ENCODE results near the gene PKNOX2.

Gene PKNOX2

DNA sequence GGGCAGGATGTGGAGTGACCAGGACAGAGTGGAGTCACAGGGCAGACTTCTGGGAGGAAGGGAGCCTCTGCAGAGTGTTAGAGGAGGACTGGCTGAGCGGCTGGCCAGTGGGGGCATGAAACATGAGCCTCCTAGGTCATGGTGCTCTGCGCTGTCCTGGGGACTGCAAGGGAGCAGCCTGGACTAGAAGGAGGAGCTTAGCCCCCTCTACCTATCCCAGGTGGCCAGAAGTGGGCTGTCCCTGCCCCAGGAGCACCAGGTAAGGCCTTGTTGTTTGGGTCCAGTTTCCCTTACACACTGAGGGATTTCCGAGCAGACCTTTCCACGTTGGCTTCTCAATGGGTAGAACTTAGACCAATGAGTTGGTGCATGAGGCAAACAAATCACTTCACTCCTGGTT lies 7.4 kb downstream of the PKNOX2 start:
- in situ Hi-C loops (cut with HindIII; ENCODE audit: low sequenced_read_pairs), result no loop called here

DNA sequence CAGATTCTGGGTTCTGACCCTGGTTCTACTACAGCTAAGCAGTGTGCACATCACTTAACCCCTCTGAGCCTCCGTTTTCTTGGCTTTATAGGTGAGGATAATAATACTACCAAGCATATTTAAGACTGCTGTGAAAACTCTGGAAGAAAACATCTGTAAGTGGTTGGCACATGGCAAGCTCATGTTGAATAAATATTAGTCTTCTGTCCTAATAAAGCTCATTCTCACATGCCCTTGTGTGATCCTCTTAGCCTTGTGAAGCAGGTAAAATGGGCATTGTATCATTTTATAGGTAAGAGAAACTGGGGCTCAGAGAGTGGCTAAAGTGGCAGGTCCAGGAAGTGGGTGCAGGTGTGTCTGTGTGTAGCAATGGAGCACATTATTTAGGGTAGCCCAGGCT lies 8.5 kb downstream of the PKNOX2 start:
- in situ Hi-C loops (cut with HindIII; ENCODE audit: low sequenced_read_pairs), result no loop called here

DNA sequence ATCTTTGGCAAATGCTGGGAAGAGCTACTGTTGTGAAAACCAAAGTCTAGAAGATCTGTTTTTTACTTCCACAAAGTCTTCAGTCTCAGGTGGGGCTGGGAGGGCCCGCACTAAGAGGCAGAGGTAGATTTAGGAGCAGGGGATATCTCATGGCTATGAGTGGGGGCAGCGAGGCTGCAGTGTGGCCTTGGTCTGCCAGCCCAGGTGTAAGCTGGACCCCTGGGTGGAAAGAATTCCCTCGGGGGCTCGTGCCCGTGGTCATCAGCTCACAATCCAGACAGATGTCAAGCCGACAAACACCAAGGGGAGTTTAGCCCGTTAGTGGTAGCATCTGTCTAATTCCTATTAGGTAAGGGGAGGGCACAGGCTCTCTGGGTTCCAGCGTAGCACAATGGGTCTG lies 9.0 kb downstream of the PKNOX2 start:
- in situ Hi-C loops (cut with HindIII; ENCODE audit: low sequenced_read_pairs), result no loop called here

DNA sequence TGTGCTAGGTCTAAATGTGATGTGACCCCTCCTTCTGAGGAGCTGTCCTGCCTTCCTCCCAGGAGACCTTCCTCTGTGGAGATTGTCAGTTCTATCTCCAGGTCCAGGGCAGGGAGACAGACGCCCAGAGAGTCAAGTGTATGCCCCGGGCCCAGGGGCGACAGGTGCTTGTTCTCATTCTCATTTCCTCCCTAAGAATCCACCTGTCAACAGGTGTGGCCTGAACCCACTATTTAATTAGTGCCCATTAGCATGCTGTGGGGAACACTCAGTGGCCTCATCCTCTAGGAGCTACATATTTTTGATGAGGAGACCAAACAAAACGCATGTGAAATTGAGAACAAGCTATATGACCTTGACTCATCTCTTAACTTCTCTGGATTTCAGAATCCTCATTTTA lies 9.5 kb downstream of the PKNOX2 start:
- in situ Hi-C loops (cut with HindIII; ENCODE audit: low sequenced_read_pairs), result no loop called here

DNA sequence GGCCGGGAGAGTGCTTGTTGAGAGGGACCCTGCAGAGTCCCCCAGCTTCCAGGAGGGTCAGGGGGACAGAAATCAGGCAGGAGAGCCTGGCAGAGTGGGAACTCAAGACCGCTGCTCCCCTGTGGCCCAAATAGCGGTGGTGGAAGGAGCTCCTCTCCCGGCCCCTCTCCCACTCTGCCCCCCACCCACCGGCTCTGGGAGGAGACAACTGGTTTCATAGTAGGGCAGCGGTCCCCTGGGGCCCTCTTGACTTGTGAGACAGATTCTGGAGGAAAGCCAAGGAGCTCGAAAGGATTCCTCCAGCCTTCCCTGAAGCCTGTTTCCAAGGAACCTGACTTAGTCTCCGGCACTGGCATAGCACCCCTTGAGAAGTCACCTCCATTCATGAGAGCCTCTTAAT lies 10.1 kb downstream of the PKNOX2 start:
- in situ Hi-C loops (cut with HindIII; ENCODE audit: low sequenced_read_pairs), result no loop called here

DNA sequence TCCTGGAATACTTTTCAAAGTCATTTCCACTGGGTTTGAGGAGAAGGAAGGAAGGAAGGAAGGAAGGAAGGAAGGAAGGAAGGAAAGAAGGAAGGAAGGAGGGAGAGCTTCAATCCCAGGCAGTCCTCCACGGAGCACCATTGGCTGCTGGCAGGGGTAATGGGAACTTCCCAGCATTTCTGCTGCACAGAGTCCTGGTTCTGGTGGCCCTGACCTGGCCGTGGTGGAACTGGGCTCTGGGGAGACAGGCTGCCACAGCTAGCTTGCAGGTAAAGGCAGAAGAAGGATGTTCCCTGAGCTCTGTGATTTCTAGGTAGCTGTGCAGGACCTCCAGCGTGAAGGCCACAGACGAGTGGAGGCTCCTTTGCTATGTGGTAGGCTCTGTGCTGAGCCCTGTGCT lies 10.6 kb downstream of the PKNOX2 start:
- in situ Hi-C loops (cut with HindIII; ENCODE audit: low sequenced_read_pairs), result no loop called here

DNA sequence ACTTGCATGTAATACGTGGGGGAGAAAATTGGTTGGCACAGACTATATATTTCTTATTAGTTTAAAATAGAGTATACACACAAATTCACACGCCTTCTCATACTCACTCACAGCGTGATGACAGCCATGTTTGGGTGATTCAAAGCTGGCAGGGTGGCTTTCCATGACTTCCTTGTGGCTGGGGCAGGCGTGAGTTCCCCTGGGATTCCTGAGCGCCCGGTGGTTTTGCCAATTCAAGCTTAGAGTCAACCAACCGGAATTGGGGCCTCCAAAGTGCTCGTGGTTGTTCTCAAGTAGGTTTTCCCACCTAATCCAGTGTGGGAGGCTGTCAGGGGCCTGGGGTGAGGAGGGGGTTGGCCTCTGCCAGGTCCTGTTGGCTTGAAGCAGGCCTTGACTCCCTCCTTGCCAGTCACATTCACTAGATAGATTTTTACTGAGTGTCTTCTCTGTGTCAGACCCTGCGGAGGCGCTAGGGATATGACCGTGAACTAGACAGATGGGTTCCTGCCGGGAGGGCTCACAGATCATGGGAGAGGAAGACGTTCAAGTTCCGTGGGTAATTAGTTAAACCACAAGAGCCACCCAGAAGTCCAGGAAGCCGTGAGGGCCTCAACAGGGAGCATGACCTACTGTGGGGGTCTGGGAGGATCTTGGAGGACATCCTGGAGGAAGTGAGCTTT lies 11.5 kb downstream of the PKNOX2 start:
- in situ Hi-C loops (cut with HindIII; ENCODE audit: low sequenced_read_pairs), result no loop called here

DNA sequence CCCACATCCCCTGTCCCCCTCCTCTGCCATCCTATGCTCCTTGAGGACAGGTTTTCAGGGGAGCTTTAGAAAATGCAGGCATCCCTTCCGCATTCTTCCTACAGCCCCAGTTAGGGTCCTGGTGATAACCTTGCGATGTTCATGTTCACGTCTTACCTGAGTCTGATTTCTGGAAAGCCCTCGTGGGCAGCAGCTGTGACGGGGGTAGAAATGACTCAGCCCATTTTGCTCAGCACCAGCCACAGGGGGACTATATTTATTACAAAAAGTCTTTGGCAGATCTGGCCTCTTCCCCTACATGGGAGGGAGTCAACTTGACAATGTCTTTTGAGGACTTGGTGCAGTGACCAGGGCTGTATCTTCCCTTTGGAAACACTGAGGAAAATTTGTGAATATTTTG lies 12.3 kb downstream of the PKNOX2 start:
- in situ Hi-C loops (cut with HindIII; ENCODE audit: low sequenced_read_pairs), result no loop called here

DNA sequence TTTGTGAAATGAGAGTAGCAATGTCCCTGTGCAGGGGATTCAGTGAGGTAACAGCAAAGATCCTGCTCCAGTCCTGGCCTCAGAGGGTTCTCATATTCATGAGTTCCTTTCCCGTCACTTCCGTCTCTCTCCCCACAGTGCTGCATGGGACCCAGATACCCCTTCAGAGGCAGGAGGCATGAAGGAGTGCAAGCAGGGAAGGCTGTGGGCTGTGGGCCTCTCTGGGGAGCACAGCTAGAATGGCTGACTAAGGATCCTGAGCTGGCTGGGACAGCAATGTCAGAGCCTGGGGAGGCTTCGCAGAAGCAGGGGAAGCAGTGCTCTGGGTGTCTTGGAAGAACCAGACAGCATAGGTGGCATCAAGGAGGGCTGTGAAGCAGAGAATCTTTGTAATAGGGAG lies 13.0 kb downstream of the PKNOX2 start:
- in situ Hi-C loops (cut with HindIII; ENCODE audit: low sequenced_read_pairs), result no loop called here

DNA sequence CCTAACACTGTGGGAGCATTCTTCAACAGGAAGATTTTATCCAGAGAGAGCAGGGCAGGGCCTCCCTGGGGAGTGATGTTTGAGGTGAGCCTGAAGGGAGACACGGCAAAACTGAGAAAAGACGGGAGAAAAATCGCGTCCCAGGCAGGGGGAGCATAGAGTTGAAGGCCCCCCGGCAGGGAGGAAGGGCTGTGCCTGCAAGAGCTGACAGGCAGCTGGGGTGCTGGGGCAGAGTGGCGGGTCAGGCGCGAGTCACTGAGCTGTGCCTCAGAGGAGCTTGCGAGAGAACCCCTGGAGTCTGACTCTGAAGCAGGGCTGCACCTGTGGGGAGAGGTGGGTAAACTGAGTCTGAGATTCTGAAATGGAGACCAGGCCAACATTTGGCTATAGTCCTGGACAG lies 14.8 kb downstream of the PKNOX2 start:
- in situ Hi-C loops (cut with HindIII; ENCODE audit: low sequenced_read_pairs), result no loop called here

DNA sequence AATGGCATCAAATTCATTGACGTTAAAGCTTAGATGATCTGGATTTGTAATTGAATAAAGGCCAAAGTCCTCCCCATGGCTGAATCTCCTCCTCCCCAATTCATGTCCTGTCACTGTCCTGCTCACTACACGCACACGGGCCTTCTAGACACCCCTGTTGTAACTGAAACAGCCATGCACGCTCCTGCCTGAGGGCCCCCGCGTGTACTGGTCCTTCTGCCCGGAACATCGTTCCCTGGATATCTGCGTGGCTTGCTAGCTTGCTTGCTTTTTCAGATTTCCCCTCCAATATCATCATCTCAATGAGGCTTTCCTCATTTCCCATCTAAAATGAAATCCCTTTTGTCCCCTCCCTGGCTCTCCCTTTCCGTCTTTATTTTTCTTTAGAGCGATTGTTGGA lies 15.3 kb downstream of the PKNOX2 start:
- in situ Hi-C loops (cut with HindIII; ENCODE audit: low sequenced_read_pairs), result no loop called here

DNA sequence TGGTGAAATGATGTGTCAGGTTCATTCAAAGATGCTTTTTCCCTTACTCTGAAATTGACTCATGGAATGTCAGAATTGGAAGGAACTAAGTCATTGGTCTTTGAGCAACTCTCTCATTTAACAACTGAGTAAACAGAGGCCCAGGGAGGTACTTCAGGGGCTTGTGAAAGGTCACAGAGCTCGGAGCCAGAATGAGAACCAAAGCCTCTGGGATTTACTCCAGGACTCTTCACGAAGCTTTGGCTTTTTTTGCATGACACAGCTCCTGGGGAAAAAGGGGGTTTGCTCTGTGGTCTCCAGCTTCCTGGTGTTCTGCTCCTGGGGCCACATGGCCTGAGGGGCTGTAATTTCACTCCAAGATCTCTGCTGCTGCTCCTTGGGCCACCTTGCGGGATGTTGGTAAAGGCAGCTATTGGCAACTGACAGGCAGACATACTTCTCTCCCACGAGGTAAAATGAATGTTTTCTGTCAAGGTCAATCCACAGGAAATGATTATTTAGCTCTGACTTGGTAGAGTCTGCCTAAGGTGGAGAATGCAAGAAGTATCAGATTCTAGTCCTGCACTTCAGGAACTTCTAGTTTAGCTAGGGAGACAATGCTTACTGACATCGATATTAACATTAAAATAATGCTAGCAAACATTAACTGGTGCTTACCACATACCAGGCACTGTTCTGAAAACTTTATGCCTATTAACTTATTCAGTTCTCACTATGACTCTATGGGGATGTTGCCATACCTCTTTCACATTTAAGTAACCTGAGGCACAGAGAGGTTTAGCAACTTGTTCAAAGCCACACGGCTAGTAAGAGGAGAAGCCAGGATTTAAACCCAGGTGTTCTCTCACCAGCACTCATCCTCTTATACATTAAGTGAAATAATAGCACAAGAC lies 16.1 kb downstream of the PKNOX2 start:
- in situ Hi-C loops (cut with HindIII; ENCODE audit: low sequenced_read_pairs), result no loop called here

DNA sequence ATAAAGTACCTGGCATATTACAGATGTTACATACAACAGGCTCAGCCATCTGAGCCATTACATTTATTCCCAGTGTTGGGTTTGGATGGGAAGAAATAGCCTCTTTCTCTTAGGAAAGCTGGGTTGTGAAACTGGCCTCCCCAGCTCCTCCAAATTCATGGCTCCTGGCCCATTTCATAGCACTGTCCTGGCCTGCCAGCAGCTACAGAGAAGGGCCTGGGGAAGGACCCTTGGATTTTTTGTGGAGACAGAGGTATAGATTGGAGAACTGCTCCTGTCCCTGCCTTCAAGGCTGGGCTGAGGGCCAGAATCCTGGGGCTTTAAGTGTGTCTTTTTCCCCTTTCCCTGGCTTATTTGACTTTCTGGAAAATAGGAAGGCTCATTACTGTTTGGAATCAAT lies 18.0 kb downstream of the PKNOX2 start:
- in situ Hi-C loops (cut with HindIII; ENCODE audit: low sequenced_read_pairs), result no loop called here

DNA sequence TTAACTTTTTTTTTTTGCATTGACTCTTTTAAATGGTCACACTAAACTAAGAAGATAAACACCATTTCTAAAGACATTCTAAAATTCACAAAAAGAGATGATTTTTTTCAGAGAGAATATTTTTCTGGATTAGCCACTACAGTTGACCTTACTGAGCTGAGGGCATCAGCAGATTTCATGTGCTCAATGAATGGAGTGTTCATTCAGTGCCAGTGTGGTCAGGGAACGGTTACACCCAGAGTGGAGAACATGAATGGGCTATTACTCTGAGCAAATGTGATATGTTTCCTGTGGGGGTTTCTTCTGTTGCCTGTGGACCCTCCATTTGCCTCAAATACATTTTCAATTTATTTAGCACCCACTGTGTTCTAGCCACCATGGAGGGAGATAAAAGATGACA lies 19.1 kb downstream of the PKNOX2 start:
- in situ Hi-C loops (cut with HindIII; ENCODE audit: low sequenced_read_pairs), result no loop called here

DNA sequence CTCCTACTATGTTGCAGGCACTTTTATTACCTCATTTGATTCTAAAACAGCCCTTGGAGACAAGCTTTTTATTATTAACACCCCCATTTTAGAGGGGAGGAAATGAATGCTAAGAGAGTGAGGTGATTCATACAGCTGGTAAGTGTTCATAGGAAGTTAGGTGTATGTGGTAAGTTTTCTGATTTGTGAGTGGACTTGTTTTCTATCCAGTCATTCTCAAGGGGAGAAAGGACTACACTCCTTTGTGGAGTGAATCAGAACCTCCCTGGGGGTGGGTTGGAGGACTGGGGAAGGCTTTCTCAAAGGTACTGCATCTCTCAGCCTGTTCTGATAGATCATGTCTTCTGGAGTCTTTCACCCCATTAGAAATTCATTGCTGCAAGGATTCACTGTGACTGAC lies 23.5 kb downstream of the PKNOX2 start:
- in situ Hi-C loops (cut with HindIII; ENCODE audit: low sequenced_read_pairs), result no loop called here

DNA sequence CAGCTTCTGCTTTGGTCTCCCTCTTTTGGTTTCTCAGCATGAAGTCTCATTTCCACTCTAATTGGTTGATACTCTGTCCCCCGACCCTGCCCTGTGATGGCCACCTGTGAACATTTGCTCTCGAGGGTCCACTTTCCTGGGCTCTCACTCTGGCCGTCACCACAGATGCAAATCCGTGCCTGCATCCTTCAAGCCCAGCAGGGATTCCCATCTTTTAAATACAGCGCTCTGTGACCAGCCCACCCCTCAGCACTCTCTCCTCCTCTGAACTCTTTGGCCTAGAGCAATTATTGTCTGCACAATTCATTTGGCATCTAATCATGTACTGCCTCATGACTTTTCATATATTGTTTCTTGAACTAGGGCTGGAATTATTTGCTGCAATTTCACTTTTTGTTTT lies 26.0 kb downstream of the PKNOX2 start:
- in situ Hi-C loops (cut with HindIII; ENCODE audit: low sequenced_read_pairs), result loop anchor here (10.0 kb wide), 1 partner anchor 64 kb away; no protein-coding TSS in a partner anchor

DNA sequence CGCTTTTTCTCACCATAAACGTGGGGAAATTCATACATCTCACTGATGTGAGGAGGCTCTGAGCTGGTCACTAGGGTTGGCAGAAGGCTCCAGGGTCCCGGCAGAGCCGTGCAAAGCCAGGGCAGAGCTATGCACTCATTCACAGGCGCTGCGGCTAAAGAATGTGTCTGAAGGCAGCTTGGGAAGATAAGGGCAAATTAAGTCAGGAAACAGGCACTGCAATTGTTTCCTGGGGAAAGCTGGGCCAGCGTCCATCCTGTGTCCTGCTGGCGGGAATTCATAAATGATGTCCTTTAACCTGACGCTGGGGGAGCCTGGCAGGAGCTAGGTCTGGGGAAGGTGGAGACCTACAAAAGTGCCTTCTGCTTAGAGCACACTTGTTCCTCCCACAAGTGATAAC lies 27.6 kb downstream of the PKNOX2 start:
- in situ Hi-C loops (cut with HindIII; ENCODE audit: low sequenced_read_pairs), result loop anchor here (10.0 kb wide), 1 partner anchor 63 kb away; no protein-coding TSS in a partner anchor

DNA sequence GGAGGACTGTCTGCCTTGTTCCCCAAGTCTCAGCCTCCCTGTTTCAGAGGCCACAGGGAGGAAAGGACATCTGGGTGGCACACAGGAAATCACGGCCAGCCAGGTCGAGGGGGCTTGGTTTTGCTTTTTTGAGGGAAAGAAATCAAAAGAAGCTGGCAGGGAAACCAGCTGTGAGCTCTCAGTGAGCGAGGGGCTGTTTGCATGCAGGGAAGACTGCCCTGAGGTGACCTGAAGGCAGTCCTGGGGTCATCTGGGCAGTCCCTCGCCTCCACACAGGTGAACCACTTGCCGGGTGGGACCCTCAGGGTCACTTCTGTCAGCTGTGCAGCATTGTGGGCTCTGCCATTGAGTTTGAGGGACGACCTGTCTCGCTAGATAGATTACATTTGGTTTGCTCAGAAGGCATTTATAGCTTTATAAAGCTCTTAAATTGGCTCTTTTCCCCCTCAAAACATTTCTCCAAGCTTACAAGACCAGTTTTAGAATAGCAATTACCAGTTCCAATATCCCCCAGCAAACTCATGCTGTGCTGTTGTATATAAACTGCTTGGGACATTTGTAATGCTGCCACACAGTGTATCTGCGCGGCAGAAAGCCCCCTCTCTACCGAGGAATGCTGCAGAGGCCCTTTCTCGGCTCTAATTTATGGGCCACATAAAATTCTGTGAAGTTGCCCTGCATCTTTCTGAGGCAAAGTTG lies 28.3 kb downstream of the PKNOX2 start:
- in situ Hi-C loops (cut with HindIII; ENCODE audit: low sequenced_read_pairs), result loop anchor here (10.0 kb wide), 1 partner anchor 62 kb away; no protein-coding TSS in a partner anchor

DNA sequence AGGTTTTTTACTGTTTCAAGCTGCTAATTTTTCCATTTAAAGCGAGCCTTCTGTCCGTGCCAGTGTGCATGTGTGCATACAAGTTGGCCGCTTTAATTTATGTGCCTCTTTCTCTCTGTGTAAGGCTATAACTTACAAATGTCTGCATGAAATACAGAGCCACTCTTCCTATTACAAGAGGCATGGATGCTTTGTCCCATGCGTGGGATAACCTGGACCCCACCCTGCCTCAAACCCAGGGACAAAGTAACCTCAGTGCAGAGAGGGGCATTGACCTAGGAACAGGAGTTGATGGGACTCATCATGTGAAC lies 28.8 kb downstream of the PKNOX2 start:
- in situ Hi-C loops (cut with HindIII; ENCODE audit: low sequenced_read_pairs), result loop anchor here (10.0 kb wide), 1 partner anchor 61 kb away; no protein-coding TSS in a partner anchor

DNA sequence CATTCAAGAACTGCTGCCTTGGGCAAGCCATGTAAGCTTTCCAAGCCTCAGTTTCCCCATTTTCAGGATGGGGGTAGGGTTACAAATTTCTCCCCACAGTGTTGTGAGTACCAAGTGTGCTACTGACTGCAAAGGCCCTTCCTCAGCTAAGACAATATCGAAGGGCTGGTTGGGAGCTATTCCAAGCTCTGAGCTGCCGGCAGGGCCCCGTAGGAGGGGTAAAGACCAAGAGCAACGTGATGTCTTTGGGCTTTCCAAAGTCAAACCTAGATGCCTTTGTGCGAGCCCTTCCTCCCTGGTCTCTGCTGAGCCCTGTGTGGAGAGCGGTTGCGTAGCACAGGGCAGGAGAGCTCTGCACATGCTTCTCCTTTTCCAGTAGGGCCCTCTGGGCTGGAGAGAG lies 29.3 kb downstream of the PKNOX2 start:
- in situ Hi-C loops (cut with HindIII; ENCODE audit: low sequenced_read_pairs), result loop anchor here (10.0 kb wide), 1 partner anchor 61 kb away; no protein-coding TSS in a partner anchor

DNA sequence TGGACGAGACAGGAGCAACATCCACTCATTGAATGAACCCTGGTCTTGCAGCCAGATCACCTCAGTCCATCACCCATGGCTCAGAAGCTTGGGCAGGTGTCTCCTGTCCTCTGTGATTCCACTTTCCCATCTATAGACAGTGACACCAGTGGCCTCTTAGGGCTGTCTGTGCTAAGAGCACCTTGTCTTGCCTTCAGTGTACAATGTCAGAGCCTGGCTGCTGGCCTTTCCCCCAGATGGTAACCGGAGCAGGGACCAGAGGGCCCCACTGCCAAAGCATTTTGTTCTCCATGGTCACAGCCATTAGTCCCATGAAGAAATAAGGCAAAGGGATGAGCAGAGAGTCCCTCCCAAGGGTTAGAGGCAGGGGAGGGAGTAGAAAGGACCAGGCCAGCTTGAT lies 35.4 kb downstream of the PKNOX2 start:
- in situ Hi-C loops (cut with HindIII; ENCODE audit: low sequenced_read_pairs), result loop anchor here (10.0 kb wide), 1 partner anchor 55 kb away; no protein-coding TSS in a partner anchor

DNA sequence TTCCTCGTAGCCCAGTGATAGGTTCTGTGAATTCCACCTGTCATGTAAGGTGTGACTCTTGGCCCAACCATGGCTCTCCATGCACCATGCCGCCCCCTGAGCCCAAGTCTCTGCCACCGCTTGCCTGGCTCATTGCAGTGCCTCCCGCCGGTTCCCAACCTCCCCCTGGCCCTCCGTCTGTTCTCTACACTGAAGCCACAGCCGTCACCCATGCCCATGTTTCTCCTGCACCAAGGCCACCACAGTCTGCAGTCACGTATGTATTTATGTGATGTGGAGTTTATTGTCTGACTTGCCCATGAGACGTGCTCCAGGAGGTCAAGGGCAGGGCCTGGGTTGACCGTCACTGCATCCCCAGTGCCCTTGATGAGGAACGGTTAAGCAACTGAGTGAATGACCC lies 35.9 kb downstream of the PKNOX2 start:
- in situ Hi-C loops (cut with HindIII; ENCODE audit: low sequenced_read_pairs), result no loop called here

All from DLD1 (cell line).